ENCODE measurements around the gene LMNB1.
A peak's percentile ranks its signal among the peaks of the same experiment; 100 is the strongest.
"Not testable (repeated sequence)": the region's sequence is repeated elsewhere in the genome, so short reads cannot be mapped to it uniquely, and the experiment has no call there.

Gene LMNB1

GRCh38 chr5:126776499-126777256 is at the start of gene LMNB1:
LMNB1 (plus strand) TSS chr5:126777136; CDS start chr5:126777509, 373 bp downstream.
- DNase-seq, result peak; percentile 95

- DNase-seq, result no peak
These were observed 44.2 kb upstream of the LMNB1 start for GRCh38 chr5:126732716-126733115.

- DNase-seq, result not testable (repeated sequence)
These were observed 42.4 kb upstream of the LMNB1 start for GRCh38 chr5:126734573-126734972.

- DNase-seq, result no peak
These were observed 40.8 kb upstream of the LMNB1 start for GRCh38 chr5:126736141-126736540.

- no peak for DNase-seq
These were observed 35.6 kb upstream of the LMNB1 start for GRCh38 chr5:126741361-126741760.

- DNase-seq, result no peak
These were observed 34.5 kb upstream of the LMNB1 start for GRCh38 chr5:126742425-126742824.

- DNase-seq, result no peak
These were observed 32.1 kb upstream of the LMNB1 start for GRCh38 chr5:126744836-126745235.

GRCh38 chr5:126745259-126745992 is 31.5 kb upstream of the LMNB1 start:
- DNase-seq, result no peak

- DNase-seq, result no peak
These were observed 30.6 kb upstream of the LMNB1 start for GRCh38 chr5:126746290-126746689.

GRCh38 chr5:126752081-126752785 is 24.7 kb upstream of the LMNB1 start:
- no peak for DNase-seq

GRCh38 chr5:126753227-126753626 is 23.7 kb upstream of the LMNB1 start:
- DNase-seq, result no peak

GRCh38 chr5:126754609-126755008 is 22.3 kb upstream of the LMNB1 start:
- DNase-seq, result no peak

GRCh38 chr5:126755593-126755992 is 21.3 kb upstream of the LMNB1 start:
- no peak for DNase-seq

- DNase-seq, result no peak
These were observed 19.1 kb upstream of the LMNB1 start for GRCh38 chr5:126757713-126758357.

- DNase-seq, result no peak
These were observed 13.6 kb upstream of the LMNB1 start for GRCh38 chr5:126763371-126763770.

GRCh38 chr5:126769703-126770102 is 7.2 kb upstream of the LMNB1 start:
- DNase-seq, result no peak

- DNase-seq, result not testable (repeated sequence)
These were observed 3.4 kb upstream of the LMNB1 start for GRCh38 chr5:126773536-126773935.

- not testable (repeated sequence) for DNase-seq
These were observed 2.3 kb upstream of the LMNB1 start for GRCh38 chr5:126774595-126774994.

GRCh38 chr5:126777257-126777974 is 480 bp downstream of the LMNB1 start:
- DNase-seq, result peak; percentile 29

GRCh38 chr5:126777975-126778674 is 1.2 kb downstream of the LMNB1 start:
- DNase-seq, result peak; percentile 97

GRCh38 chr5:126778675-126779403 is 1.9 kb downstream of the LMNB1 start:
- DNase-seq, result no peak

Measured in NCI-H1436 (cell line).